NCI-H526 (cell line): ENCODE measurements around the gene UNC93A.
"Not testable (repeated sequence)": the region's sequence is repeated elsewhere in the genome, so short reads cannot be mapped to it uniquely, and the experiment has no call there.

Experiments used
- DNase-seq, 2 experiments: peaks; one replicate each; lab custom pipeline; 2025; lab: John Stamatoyannopoulos, UW

The UNC93A gene

GRCh38 chr6:167341038-167341583 lies 50.0 kb downstream of the UNC93A start:
- peak in 1 of 2 experiments; percentile 20 for DNase-seq

GRCh38 chr6:167341665-167342655 lies 50.8 kb downstream of the UNC93A start:
- no peak for DNase-seq

- DNase-seq: no peak
Measured at GRCh38 chr6:167342879-167343610, 51.9 kb downstream of the UNC93A start.

GRCh38 chr6:167345348-167345747 lies 54.2 kb downstream of the UNC93A start:
- no peak for DNase-seq

GRCh38 chr6:167345960-167346359 lies 54.8 kb downstream of the UNC93A start:
- DNase-seq: no peak

GRCh38 chr6:167347226-167347625 lies 56.1 kb downstream of the UNC93A start:
- DNase-seq: peak in 1 of 2 experiments; percentile 30

- DNase-seq: no peak
Measured at GRCh38 chr6:167349631-167350274, 58.6 kb downstream of the UNC93A start.

GRCh38 chr6:167350275-167350696 lies 59.2 kb downstream of the UNC93A start:
- DNase-seq: no peak

GRCh38 chr6:167350731-167351655 lies 59.9 kb downstream of the UNC93A start:
- DNase-seq: peak; percentile 79 to 93

- DNase-seq: no peak
Measured at GRCh38 chr6:167351656-167352345, 60.7 kb downstream of the UNC93A start.

- no peak for DNase-seq
Measured at GRCh38 chr6:167356874-167357273, 65.8 kb downstream of the UNC93A start.

GRCh38 chr6:167358394-167358793 lies 67.3 kb downstream of the UNC93A start:
- not testable (repeated sequence) for DNase-seq

GRCh38 chr6:167361170-167361569 lies 70.1 kb downstream of the UNC93A start:
- DNase-seq: not testable (repeated sequence)
